ENCODE data around the gene EFNA3. TPM values are rescaled to one million over a fixed set of nuclear protein-coding genes. Genes with fewer than 3 reads are reported as not detected.

Gene EFNA3
- total and polyA plus RNA-seq, 2 donors: 1.2 to 2.3 TPM

GRCh38 chr1:155052439-155053395, 25.9 kb upstream of the EFNA3 start:
- Histone ChIP-seq H3K4me3 (ENCODE audit: low read depth, low read length) (peak overlapping the region; percentile 76), H3K4me1 (ENCODE audit: insufficient read depth) (no peaks in the 10 kb centered on the region), H3K27ac (ENCODE audit: low read depth) (no peak overlapping the region), H3K36me3 (ENCODE audit: insufficient read depth) (no peaks in the 10 kb centered on the region)
- no peak for DNase-seq (ENCODE audit: extremely low spot score)
- 57% methylated on average over 12 of the region's 12 CpGs for WGBS

DNA sequence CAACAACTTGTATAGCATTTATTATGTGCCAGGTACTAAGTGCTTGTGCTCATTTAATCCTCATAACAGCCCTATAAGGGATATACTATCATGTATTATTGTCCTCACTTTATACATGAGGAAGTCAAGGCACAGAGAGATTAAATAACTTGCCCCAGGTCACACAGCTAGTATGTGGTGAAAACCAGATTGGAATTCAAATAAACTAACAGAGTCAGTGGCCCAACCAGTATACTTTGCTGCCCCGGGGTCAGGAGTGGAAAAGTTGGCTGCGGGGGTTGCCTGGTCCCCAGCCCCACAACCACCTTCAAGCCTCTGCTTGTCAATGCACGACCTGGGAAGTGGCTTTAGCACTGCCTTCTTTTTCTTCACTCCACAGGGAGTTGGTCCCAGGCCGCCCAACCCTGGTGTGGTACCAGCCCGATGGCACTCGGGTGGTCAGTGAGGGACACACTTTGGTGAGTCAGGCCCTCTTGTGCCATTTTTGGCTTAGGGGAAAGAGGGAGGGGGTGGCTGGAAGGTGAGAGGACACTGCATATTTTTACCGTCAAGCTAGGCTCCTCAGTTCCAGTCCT, 25.0 kb upstream of the EFNA3 start:
- DNase-seq (ENCODE audit: extremely low spot score): no peak
- no peaks in the 10 kb centered on the region for H3K4me1 ChIP-seq (ENCODE audit: insufficient read depth)
- no peak overlapping the region for H3K4me3 ChIP-seq (ENCODE audit: low read depth, low read length)
- H3K27ac ChIP-seq (ENCODE audit: low read depth): no peak overlapping the region
- H3K36me3 ChIP-seq (ENCODE audit: insufficient read depth): no peaks in the 10 kb centered on the region
- WGBS: 87% methylated on average over 7 of the region's 7 CpGs

DNA sequence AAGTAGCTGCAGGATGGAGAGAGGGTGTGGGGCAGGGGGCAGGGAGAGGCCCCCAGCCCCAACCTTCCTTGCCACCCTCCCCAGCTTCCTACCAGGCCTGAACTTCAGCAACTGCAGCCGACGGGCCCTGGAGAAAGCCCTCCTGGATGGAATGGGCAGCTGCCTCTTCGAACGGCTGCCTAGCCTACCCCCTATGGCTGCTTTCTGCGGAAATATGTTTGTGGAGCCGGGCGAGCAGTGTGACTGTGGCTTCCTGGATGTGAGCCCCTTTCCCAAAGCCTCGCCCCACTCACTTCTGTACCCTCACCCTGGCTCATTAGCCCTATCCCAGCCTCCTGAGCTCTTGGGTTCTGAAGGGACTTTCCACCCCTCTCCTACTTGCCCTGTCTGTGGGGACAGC, 21.5 kb upstream of the EFNA3 start:
- Histone ChIP-seq H3K36me3 (ENCODE audit: insufficient read depth) (no peaks in the 10 kb centered on the region), H3K27ac (ENCODE audit: low read depth) (no peak overlapping the region), H3K4me3 (ENCODE audit: low read depth, low read length) (no peak overlapping the region), H3K4me1 (ENCODE audit: insufficient read depth) (no peaks in the 10 kb centered on the region)
- no peak for DNase-seq (ENCODE audit: extremely low spot score)
- WGBS: 92% methylated on average over 8 of the region's 8 CpGs

DNA sequence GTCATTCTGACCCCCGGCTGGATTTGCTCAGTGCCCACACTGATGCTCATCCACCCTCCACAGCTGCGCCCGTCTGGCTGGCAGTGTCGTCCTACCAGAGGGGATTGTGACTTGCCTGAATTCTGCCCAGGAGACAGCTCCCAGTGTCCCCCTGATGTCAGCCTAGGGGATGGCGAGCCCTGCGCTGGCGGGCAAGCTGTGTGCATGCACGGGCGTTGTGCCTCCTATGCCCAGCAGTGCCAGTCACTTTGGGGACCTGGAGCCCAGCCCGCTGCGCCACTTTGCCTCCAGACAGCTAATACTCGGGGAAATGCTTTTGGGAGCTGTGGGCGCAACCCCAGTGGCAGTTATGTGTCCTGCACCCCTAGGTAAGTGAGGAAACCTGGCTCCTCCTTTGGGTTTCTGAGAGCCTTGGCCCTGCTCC, 20.8 kb upstream of the EFNA3 start:
- Histone ChIP-seq H3K4me1 (ENCODE audit: insufficient read depth) (no peaks in the 10 kb centered on the region), H3K36me3 (ENCODE audit: insufficient read depth) (no peaks in the 10 kb centered on the region), H3K27ac (ENCODE audit: low read depth) (no peak overlapping the region), H3K4me3 (ENCODE audit: low read depth, low read length) (no peak overlapping the region)
- no peak for DNase-seq (ENCODE audit: extremely low spot score)
- 93% methylated on average over 13 of the region's 13 CpGs for WGBS

DNA sequence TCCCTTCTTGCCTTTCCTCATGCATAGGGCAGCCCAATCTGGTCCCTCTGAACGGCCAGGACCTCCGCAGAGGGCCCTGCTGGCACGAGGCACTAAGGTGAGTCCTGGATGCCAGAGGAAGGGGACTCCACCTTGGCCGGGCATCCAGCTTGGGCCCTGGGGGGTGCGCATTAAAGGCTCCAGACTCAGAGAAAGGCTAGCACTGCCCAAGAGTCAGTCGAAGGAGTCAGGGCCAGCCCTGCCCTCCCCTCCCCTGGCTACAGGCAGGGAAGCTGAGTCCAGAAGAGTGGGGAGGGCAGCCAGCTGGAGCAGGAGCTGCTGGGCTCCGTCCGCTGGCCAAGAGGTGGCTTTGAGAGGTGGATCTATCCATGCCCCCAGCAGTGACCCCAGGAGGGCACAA, 17.9 kb upstream of the EFNA3 start:
- Histone ChIP-seq H3K4me3 (ENCODE audit: low read depth, low read length) (no peak overlapping the region), H3K27ac (ENCODE audit: low read depth) (no peak overlapping the region), H3K36me3 (ENCODE audit: insufficient read depth) (no peaks in the 10 kb centered on the region), H3K4me1 (ENCODE audit: insufficient read depth) (no peaks in the 10 kb centered on the region)
- DNase-seq (ENCODE audit: extremely low spot score): no peak
- WGBS: 77% methylated on average over 8 of the region's 8 CpGs

DNA sequence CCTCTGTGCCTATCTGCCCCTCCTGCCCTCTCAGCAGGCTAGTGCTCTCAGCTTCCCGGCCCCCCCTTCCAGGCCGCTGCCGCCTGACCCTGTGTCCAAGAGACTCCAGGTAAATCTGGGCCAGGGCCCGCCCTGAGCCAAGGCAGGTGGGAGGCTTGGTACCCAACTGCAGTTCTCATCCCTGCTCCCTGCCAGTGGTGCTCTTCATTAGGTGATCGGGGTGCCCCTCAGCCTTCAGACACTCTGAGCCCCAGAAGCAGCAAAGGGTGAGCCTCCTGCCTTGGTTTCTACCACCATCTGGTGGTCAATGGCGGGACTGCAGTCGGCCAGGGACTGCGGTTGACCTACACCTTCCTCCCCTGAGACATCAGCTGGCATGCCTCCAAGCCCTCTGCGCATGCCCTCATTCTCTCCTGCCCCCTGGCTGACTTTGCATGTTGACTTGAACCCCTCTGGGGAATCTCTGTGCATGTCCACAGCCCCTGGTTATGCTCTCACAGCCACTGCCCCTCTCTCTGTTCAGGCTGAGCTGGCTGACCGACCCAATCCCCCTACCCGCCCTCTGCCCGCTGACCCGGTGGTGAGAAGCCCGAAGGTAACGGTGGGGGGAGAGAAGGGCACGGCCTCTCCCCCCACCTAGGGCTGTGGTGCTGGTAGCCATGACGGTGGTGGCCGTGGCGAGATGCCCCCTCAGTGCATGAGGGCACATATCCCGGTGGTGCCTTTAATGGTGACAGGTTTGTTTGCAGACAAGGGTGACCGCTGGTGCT, 17.1 kb upstream of the EFNA3 start:
- 23% methylated on average over 21 of the region's 21 CpGs for WGBS
- Histone ChIP-seq H3K36me3 (ENCODE audit: insufficient read depth) (no peaks in the 10 kb centered on the region), H3K4me1 (ENCODE audit: insufficient read depth) (no peaks in the 10 kb centered on the region), H3K4me3 (ENCODE audit: low read depth, low read length) (no peak overlapping the region), H3K27ac (ENCODE audit: low read depth) (no peak overlapping the region)
- DNase-seq (ENCODE audit: extremely low spot score): no peak

GRCh38 chr1:155062151-155062686, 16.4 kb upstream of the EFNA3 start:
- H3K4me3 ChIP-seq (ENCODE audit: low read depth, low read length): no peak overlapping the region
- no peak overlapping the region for H3K27ac ChIP-seq (ENCODE audit: low read depth)
- WGBS: 23% methylated on average over 29 of the region's 29 CpGs
- H3K4me1 ChIP-seq (ENCODE audit: insufficient read depth): no peaks in the 10 kb centered on the region
- DNase-seq (ENCODE audit: extremely low spot score): no peak
- H3K36me3 ChIP-seq (ENCODE audit: insufficient read depth): no peaks in the 10 kb centered on the region

- WGBS: 9% methylated on average over 46 of the region's 46 CpGs
- Histone ChIP-seq H3K4me3 (ENCODE audit: low read depth, low read length) (peak overlapping the region; percentile 64), H3K4me1 (ENCODE audit: insufficient read depth) (no peaks in the 10 kb centered on the region), H3K27ac (ENCODE audit: low read depth) (no peak overlapping the region), H3K36me3 (ENCODE audit: insufficient read depth) (no peaks in the 10 kb centered on the region)
- no peak for DNase-seq (ENCODE audit: extremely low spot score)
These were observed 15.8 kb upstream of the EFNA3 start for GRCh38 chr1:155062702-155063411.

DNA sequence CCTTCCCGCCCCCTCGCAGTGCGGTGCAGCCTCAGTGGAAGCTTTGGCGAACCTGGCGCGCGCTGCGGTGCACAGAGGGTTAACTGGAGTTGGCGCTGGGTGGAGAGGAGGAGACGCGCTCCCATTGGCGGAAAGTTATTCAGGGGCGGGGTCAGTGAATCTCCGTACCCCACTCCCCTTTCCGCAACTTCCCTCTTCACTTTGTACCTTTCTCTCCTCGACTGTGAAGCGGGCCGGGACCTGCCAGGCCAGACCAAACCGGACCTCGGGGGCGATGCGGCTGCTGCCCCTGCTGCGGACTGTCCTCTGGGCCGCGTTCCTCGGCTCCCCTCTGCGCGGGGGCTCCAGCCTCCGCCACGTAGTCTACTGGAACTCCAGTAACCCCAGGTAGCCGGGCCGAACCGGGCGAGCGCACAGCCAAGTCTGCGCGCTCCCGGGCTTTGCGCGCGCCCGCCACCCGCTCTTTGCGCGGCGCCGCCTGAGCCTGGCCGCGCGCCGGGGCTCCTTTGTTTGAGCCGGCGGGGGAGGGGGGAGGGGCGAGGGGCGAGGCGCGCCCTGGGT, 15.0 kb upstream of the EFNA3 start, which contains the start of gene EFNA4:
TSS of gene EFNA4 (plus strand) at position 191 of the 561 bp plus-strand sequence. CDS start at position 275, 84 bp downstream.
- Histone ChIP-seq H3K27ac (ENCODE audit: low read depth) (peak within 1 kb of the TSS; percentile 43), H3K4me1 (ENCODE audit: insufficient read depth) (no peaks in the 10 kb centered on the region), H3K36me3 (ENCODE audit: insufficient read depth) (no peaks in the 10 kb centered on the region), H3K4me3 (ENCODE audit: low read depth, low read length) (peak within 1 kb of the TSS; percentile 64)
- WGBS: under 1% methylated on average over 56 of the region's 57 CpGs
- DNase-seq (ENCODE audit: extremely low spot score): peak; percentile 78

- 12% methylated on average over 14 of the region's 14 CpGs for whole genome bisulfite sequencing
- Histone ChIP-seq H3K4me1 (ENCODE audit: insufficient read depth) (no peaks in the 10 kb centered on the region), H3K4me3 (ENCODE audit: low read depth, low read length) (peak overlapping the region; percentile 64), H3K36me3 (ENCODE audit: insufficient read depth) (no peaks in the 10 kb centered on the region), H3K27ac (ENCODE audit: low read depth) (no peak overlapping the region)
- DNase-seq (ENCODE audit: extremely low spot score): no peak
These were observed 14.4 kb upstream of the EFNA3 start for GRCh38 chr1:155064111-155064831.

GRCh38 chr1:155064832-155065429, 13.7 kb upstream of the EFNA3 start:
- DNase-seq (ENCODE audit: extremely low spot score): no peak
- Histone ChIP-seq H3K4me3 (ENCODE audit: low read depth, low read length) (no peak overlapping the region), H3K27ac (ENCODE audit: low read depth) (no peak overlapping the region), H3K36me3 (ENCODE audit: insufficient read depth) (no peaks in the 10 kb centered on the region), H3K4me1 (ENCODE audit: insufficient read depth) (no peaks in the 10 kb centered on the region)
- 80% methylated on average over 5 of the region's 5 CpGs for WGBS

GRCh38 chr1:155066777-155067176, 11.9 kb upstream of the EFNA3 start:
- H3K4me1 ChIP-seq (ENCODE audit: insufficient read depth): peaks cover 3% of the 10 kb centered on the region
- H3K4me3 ChIP-seq (ENCODE audit: low read depth, low read length): no peak overlapping the region
- no peak overlapping the region for H3K27ac ChIP-seq (ENCODE audit: low read depth)
- 85% methylated on average over 8 of the region's 8 CpGs for WGBS
- H3K36me3 ChIP-seq (ENCODE audit: insufficient read depth): no peaks in the 10 kb centered on the region
- no peak for DNase-seq (ENCODE audit: extremely low spot score)
